Measurements from ENCODE around the gene SLC6A13.

DNA sequence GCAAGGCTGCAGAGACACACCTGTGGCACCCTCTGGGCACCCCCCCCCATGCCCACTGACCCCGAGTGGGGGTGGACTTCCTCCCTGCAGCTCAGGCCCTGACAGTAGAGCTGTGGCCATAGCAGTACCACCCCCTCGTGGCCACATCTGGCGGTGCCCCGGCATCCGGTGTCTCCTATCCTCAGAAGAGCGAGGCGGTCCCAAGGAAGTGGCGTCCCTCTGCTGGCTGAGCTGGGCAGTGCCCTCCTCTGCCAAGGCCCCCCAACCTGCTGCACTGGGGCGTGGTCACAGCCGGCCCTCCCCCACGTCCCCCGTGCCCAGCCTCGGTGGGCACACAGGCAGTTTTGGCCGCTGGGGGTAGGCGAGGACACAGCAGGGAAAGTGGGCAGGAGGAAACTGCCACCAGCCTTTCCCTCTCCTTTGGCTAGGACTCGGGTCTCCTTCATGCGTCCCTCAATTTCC is 42.7 kb downstream of the SLC6A13 start:
- TF ChIP-seq CTCF (IDR thresholded peaks at IDR 0.05) (no peak), EP300 (IDR thresholded peaks at IDR 0.05) (no peak)
